Activated CD8-positive, alpha-beta memory T cell treated with anti-CD3 and anti-CD28 coated beads, Interleukin-2, amount 50 U/mL, for 24 hours (primary cell): Measurements from ENCODE around the gene AGAP1.
"Not testable (repeated sequence)": the region's sequence is repeated elsewhere in the genome, so short reads cannot be mapped to it uniquely, and the experiment has no call there.

Experiments
- DNase-seq: peaks from one replicate; pipeline ENCODE4 v3.0.0-alpha.2; 2020; ENCODE audit errors: extremely low read depth

AGAP1 gene

GRCh38 chr2:235944591-235944990, 450.7 kb downstream of the AGAP1 start:
- DNase-seq: no peak

DNA sequence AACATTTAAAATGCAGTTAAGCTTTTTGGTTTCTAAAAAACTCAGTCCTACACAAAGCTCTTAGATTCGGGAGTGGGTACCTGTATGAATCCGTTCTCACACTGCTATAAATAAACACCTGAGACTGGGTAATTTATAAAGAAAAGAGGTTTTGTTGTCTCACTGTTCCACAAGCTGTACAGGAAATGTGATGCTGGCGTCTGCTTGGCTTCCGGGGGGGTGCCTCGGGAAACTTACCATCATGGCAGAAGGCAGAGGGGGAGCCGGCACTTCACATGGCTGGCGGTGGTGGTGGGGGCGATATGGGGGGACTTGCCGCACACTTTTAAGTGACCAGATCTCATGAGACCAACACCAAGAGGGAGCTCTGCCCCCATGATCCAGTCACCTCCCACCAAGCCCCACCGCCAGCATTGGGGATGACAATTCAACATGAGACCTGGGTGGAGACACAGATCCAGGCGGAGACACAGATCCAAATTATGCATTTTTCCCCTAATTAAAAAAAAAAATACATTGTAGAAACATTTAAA, 451.8 kb downstream of the AGAP1 start:
- no peak for DNase-seq

- DNase-seq: no peak
These were observed 452.7 kb downstream of the AGAP1 start for GRCh38 chr2:235946590-235946989.

- not testable (repeated sequence) for DNase-seq
These were observed 453.2 kb downstream of the AGAP1 start for GRCh38 chr2:235947055-235947454.

DNA sequence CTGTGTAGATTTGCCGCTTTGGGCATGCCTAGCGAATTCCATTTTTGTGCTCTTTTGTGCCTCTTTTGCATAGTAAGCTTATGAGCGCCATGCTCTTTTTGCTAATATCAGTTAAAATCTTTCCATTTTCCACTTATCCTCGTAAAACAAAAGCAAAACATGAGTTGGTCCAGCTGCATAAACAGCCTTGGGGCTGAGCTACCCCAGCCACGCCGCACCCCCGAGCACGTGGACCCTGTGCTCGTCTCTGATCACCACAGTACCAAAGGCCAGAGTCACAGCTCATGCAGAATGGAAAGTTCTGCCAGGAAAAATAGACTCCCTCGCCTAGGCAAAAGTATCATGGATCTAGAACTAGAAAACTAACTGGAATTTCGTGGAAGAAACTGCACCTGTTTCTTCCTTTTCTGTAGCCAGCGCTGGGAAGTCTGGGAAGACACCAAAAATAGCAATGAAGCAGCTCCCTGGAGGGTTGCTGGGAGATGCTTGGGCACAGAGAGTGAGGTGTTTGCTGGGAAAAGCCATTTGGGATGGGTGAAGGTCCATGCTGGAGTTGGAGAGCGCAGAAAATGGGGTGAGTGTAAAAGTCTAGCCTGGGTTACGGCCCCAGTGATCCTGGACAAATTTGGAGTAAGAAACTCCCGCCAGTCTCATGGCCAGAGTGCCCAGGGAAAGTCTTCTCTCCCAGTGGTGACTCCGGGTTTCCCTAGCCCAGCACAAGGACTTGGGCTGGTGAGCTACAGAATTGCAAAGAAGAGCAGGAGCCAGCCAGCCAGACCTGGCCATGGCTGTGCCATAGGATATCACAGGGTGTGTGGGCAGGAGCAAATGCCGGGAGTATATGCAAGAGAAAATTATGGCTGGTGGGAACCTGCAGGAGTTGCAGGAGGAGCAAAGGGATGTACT, 456.0 kb downstream of the AGAP1 start:
- DNase-seq: no peak

DNA sequence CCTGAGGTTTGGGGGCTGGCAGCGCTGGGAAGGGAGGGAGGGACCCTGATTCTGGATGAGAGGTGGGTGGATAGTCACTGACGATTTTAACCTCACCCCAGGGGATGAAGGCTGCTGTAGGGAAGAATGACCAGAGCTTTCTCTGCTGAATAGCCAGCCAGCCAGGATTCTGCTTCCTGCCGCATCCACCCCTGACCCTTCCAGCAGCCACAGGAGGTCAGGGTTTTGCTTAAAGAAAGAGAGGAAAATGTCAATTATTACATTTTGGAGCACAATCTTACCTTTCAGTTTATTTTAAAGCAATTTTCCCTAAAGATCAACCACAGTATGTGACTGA, 456.6 kb downstream of the AGAP1 start:
- no peak for DNase-seq

DNA sequence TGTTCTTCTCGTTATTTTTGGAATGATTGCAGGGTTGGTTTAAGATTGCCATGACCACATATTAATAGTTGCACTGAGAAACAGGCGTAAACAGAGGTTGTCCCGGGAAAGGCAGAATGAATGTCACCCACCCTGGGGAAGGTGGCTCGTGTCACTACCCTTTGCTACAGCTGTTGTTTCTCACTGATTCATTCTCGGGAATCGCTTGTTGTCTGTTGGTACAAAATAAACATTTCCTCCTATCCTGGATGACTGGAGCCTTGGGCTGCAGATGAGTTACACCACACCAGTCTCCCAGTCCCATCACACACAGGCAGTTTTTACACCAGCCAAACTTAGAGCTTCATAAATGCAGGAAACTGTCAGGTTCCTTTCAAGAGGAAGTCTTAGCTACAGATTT, 457.6 kb downstream of the AGAP1 start:
- no peak for DNase-seq

GRCh38 chr2:235951982-235952381, 458.1 kb downstream of the AGAP1 start:
- DNase-seq: peak; percentile 4

DNA sequence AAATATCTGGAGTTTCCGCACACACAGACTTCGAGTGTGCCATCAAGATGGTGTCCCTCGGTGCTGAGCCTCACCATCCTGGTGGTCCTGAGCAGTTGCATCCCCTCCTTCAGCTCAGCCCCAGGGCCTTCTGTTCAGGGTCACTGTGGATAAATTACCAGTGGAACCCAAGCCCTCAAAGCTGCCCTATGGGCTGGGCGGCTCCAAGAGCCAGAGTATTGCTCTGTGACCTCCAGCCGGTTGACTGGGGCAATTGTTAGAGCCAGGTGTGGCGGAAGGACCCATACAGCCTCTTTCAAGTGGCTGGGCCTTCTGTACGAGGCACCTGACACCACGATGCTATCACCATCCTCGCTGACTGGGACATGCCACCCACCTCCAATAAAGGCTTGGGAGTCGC, 458.9 kb downstream of the AGAP1 start:
- no peak for DNase-seq

GRCh38 chr2:235954281-235954680, 460.4 kb downstream of the AGAP1 start:
- no peak for DNase-seq

DNA sequence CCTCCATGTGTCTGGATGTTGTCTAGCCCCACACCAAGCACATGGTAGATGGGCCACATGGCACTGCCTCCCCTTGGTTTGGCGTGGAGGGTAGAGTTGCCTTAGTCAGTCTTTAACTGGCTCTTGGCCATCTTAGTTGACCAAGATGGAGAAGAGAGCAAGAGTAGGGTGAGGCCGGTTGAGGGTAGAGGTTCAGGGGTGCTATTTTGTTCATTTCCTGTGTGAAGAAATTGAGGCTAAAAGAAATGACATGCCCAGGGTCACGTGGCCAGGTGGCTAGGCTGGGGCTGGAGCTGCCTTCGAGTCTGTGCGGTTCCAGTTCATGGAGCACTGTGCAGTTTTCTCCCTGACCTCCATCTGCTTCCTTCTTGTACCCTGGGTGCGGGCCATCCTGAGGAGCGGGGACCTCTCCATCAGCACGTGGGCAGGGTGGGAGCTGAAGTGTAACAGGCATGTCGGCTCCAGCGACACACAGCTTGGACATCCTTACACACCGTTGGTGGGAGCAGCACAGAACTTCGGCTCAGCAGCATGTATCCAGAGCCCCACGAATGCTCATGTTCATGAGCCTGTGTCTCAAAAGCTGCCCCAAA, 461.1 kb downstream of the AGAP1 start:
- no peak for DNase-seq

DNA sequence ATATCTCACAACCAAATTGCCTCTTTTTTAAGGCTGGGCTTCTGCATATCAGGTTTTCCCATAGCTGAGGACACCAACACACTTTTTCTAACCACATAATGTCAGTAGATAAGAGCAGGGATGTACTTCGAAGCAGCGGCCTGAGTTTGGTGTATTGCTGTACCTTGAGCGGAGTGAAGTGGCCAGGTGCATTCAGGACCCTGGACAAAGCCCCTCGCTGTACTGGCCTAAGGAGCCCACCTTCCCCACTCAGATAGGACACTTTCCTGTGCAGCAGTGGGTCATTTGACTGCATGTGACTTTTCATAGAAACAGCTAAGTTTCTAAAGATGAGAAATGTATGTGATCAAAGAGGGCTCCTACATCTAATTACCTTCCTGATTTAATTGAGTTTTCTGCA, 461.8 kb downstream of the AGAP1 start:
- no peak for DNase-seq

DNA sequence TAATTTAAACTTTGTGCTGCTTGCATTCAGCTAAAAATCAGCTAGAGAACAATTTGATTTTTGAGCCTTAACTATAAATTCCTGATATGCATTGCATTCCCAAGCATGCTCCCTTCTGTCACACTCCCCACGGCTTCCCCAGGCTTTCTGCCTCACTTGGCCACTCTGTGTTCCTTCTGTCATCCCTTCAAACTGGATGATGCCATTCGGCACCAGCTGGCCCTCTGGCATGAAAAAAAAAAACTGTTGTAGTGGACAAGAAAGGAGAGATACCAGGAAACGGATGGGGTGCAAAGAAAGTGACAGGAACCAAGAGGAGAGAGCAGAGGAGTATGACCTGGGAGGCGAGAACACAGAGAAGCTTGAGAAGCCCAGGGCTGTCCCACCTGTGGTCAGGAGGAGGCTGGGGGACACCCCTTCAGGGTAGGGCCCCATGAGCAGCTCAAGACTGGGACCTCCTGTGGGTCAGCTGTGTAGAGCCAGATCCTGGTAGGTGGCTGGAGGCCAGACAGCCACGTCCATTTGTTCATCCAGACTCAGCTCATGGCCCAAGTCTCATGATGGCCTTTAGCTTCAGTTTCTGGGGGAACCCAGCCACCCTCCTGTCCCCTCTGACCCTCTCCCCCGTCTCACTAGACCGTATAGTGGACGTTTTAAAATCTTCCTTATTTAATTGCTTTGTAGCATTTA, 462.6 kb downstream of the AGAP1 start:
- no peak for DNase-seq

GRCh38 chr2:235957251-235957650, 463.4 kb downstream of the AGAP1 start:
- DNase-seq: no peak

DNA sequence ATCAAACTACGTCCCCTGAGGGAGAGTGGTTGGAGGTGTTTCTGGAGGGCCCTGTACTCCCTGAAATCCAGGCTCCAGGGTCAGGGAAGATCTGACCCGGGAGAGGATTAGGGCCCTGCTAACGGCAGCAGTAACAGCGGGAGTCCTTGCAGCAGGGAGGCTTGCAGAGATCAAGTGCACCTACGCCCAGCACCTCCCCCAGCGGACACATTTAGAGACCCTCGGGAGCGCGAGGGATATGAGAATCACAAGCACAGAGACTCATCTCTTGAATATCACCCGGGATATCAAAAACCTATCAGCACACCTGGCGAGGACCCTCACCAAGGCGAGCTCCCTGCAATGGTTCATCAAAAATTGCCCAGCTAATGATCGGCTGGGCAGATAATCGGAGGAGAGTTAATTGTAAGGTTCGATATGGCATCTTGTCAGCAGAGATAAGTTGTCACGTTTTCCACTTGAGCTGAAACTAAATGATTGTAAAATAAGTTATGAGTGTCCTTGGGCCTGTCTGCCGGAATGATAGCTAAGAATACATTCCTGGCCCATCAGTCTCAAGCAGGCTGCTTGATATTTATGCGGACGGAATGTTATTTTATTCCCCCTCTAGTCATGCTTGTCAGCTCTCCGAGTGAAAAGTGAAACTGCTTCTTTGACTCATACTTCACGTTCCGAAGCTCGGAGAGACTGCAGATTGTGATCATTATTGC, 464.5 kb downstream of the AGAP1 start:
- no peak for DNase-seq

- no peak for DNase-seq
These were observed 465.1 kb downstream of the AGAP1 start for GRCh38 chr2:235958931-235959410.

DNA sequence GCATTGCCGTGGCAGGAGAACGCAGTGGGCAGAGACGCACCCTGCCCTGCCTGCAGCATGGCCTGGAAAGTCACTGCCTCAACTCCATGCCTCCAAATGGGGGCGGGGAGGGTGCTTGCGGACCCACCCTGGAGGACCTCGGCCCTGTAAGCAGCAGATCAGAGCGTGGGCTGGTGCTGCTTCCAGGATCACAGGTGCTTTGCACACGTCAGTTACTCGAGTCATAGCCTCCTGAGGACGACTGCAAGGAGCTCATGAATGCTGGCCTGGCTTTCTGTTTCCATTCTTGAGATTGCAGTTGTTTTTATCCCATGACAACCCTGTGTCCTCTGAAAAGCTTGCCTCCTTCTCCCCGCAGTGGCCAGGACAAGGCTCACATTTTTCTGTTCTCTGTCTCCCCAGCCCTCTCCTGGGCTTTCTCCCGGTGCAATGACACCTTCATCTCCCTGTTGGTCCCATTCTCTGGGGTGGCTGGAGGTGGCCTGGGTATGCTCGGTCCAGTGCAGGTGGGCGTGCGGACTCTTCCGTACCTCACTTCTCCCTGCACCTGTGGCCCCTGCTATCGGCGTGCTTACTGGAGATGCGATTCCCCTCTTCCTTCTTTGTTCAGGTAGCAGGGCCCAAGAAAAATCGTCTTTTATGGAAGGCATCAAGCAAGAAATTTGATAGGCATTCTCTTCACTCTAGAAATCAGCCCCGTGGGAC, 466.3 kb downstream of the AGAP1 start:
- DNase-seq: no peak

GRCh38 chr2:235960716-235961640, 467.1 kb downstream of the AGAP1 start:
- no peak for DNase-seq

- no peak for DNase-seq
These were observed 467.9 kb downstream of the AGAP1 start for GRCh38 chr2:235961711-235962110.
